H9 (cell line): ENCODE data around the gene TMEM164. TPM values are rescaled to one million over a fixed set of nuclear protein-coding genes. Genes with fewer than 3 reads are reported as not detected.

Experiments
- DNase-seq: peaks from one replicate; pipeline ENCODE4 v3.0.0-alpha.2; 2017
- H2AFZ ChIP-seq: one replicate; pipeline ENCODE4 v1.6.1; 2013; ENCODE audit warnings: mild to moderate bottlenecking, low read length, control low read depth, moderate library complexity
- H2AK5ac ChIP-seq: 2 replicates; pipeline ENCODE4 v1.6.1; 2013; ENCODE audit warnings: low read length, control low read depth, mixed read lengths; ENCODE audit not compliant: insufficient read length
- H2BK120ac ChIP-seq: one replicate; pipeline ENCODE4 v1.6.1; 2013; ENCODE audit warnings: low read depth, mild to moderate bottlenecking, low read length, control low read depth, inconsistent platforms; ENCODE audit not compliant: poor library complexity, severe bottlenecking
- H2BK12ac ChIP-seq: 2 replicates; pipeline ENCODE4 v1.6.1; 2013; ENCODE audit warnings: low read length, control low read depth, mixed read lengths, low read depth; ENCODE audit not compliant: insufficient read length
- H2BK15ac ChIP-seq: 2 replicates; pipeline ENCODE4 v1.6.1; 2013; ENCODE audit warnings: low read depth, low read length, control low read depth
- H2BK20ac ChIP-seq: one replicate; pipeline ENCODE4 v1.6.1; 2013; ENCODE audit warnings: low read depth, mild to moderate bottlenecking, low read length, control low read depth, inconsistent platforms; ENCODE audit not compliant: poor library complexity, severe bottlenecking
- H2BK5ac ChIP-seq: 2 replicates; pipeline ENCODE4 v1.6.1; 2013; ENCODE audit warnings: low read length, control low read depth, mixed read lengths; ENCODE audit not compliant: insufficient read length
- H3K14ac ChIP-seq: 2 replicates; pipeline ENCODE4 v1.6.1; 2013; ENCODE audit warnings: low read length, control low read depth; ENCODE audit not compliant: insufficient read depth
- H3K18ac ChIP-seq: 2 replicates; pipeline ENCODE4 v1.6.1; 2013; ENCODE audit warnings: low read depth, mild to moderate bottlenecking, mixed read lengths, low read length, control low read depth; ENCODE audit not compliant: insufficient read length
- H3K23ac ChIP-seq: 2 replicates; pipeline ENCODE4 v1.6.1; 2013; ENCODE audit warnings: low read length, control low read depth, mixed read lengths, low read depth; ENCODE audit not compliant: insufficient read length
- H3K23me2 ChIP-seq: 2 replicates; pipeline ENCODE4 v1.6.1; 2013; ENCODE audit warnings: low read depth, mild to moderate bottlenecking, mixed read lengths, low read length, control low read depth; ENCODE audit not compliant: insufficient read length, poor library complexity, severe bottlenecking
- H3K27ac ChIP-seq: 2 replicates; pipeline ENCODE4 v1.5.1; 2013; ENCODE audit warnings: low read length, control low read depth, mixed read lengths, low read depth; ENCODE audit not compliant: insufficient read length
- H3K27me3 ChIP-seq: 2 replicates; pipeline ENCODE4 v1.6.1; 2013; ENCODE audit warnings: low read length, control low read depth, inconsistent platforms; ENCODE audit not compliant: insufficient read depth
- H3K4ac ChIP-seq: 2 replicates; pipeline ENCODE4 v1.6.1; 2013; ENCODE audit warnings: low read depth, mild to moderate bottlenecking, control low read depth, inconsistent platforms, low read length, moderate library complexity
- H3K4me1 ChIP-seq: 2 replicates; pipeline ENCODE4 v1.6.1; 2013; ENCODE audit warnings: low read length, control low read depth, inconsistent platforms; ENCODE audit not compliant: insufficient read depth
- H3K4me2 ChIP-seq: 2 replicates; pipeline ENCODE4 v1.6.1; 2013; ENCODE audit warnings: low read length, control low read depth, mixed read lengths; ENCODE audit not compliant: insufficient read length, insufficient read depth
- H3K56ac ChIP-seq: 2 replicates; pipeline ENCODE4 v1.6.1; 2013; ENCODE audit warnings: low read depth, mild to moderate bottlenecking, mixed read lengths, low read length, control low read depth; ENCODE audit not compliant: insufficient read length
- H3K79me1 ChIP-seq: 2 replicates; pipeline ENCODE4 v1.6.1; 2013; ENCODE audit warnings: low read depth, mild to moderate bottlenecking, moderate library complexity, low read length, control low read depth, inconsistent platforms; ENCODE audit not compliant: insufficient read depth, poor library complexity, severe bottlenecking
- H3K79me2 ChIP-seq: 2 replicates; pipeline ENCODE4 v1.6.1; 2013; ENCODE audit warnings: low read length, control low read depth, inconsistent platforms; ENCODE audit not compliant: insufficient read depth
- H3K9ac ChIP-seq: 2 replicates; pipeline ENCODE4 v1.6.1; 2013; ENCODE audit warnings: low read length, control low read depth, mixed read lengths; ENCODE audit not compliant: insufficient read length; ENCODE audit errors: extremely low read depth
- H3K9me3 ChIP-seq: one replicate; pipeline ENCODE4 v1.6.1; 2013; ENCODE audit warnings: low read depth, low read length, inconsistent platforms; ENCODE audit not compliant: control insufficient read depth
- H3T11ph ChIP-seq: one replicate; pipeline ENCODE4 v1.6.1; 2013; ENCODE audit warnings: mild to moderate bottlenecking, low read length, control low read depth, inconsistent platforms
- H4K20me1 ChIP-seq: one replicate; pipeline ENCODE4 v1.6.1; 2013; ENCODE audit not compliant: control insufficient read depth, insufficient read length, insufficient read depth
- H4K5ac ChIP-seq: 2 replicates; pipeline ENCODE4 v1.6.1; 2013; ENCODE audit warnings: low read depth, mild to moderate bottlenecking, mixed read lengths, low read length, control low read depth; ENCODE audit not compliant: insufficient read length
- H4K8ac ChIP-seq: replicated peaks from 2 replicates; pipeline ENCODE4 v1.6.1; 2013; ENCODE audit warnings: low read length, control low read depth, mixed read lengths, low read depth; ENCODE audit not compliant: insufficient read length
- H4K91ac ChIP-seq: 2 replicates; pipeline ENCODE4 v1.6.1; 2013; ENCODE audit warnings: low read depth, mild to moderate bottlenecking, moderate library complexity, mixed read lengths, low read length, control low read depth; ENCODE audit not compliant: insufficient read length
- H3K27ac Mint-ChIP-seq, 3 experiments: 2 replicates in 2 of 3; 3 replicates in 1 of 3; pipeline ENCODE4 v1.8.0; 2020 to 2021; ENCODE audit warnings: mixed read lengths in 3 of 3, mild to moderate bottlenecking in 1 of 3, moderate library complexity in 1 of 3
- H3K27me3 Mint-ChIP-seq: 2 replicates; pipeline ENCODE4 v1.8.0; 2021; ENCODE audit warnings: low read depth, mild to moderate bottlenecking, moderate library complexity, mixed read lengths
- H3K36me3 Mint-ChIP-seq, 3 experiments: 2 replicates in 2 of 3; 3 replicates in 1 of 3; pipeline ENCODE4 v1.8.0; 2020 to 2021; ENCODE audit warnings: low read depth in 3 of 3, mixed read lengths in 3 of 3; ENCODE audit not compliant: insufficient read depth in 1 of 3
- H3K4me1 Mint-ChIP-seq, 2 experiments: 2 replicates each; pipeline ENCODE4 v1.8.0; 2020; ENCODE audit warnings: mixed read lengths in 2 of 2
- H3K4me3 Mint-ChIP-seq, 2 experiments: 2 replicates in 1 of 2; 3 replicates in 1 of 2; pipeline ENCODE4 v1.8.0; 2020 to 2021; ENCODE audit warnings: mild to moderate bottlenecking in 2 of 2, mixed read lengths in 2 of 2, moderate library complexity in 1 of 2
- H3K9me3 Mint-ChIP-seq, 2 experiments: 2 replicates in 1 of 2; 3 replicates in 1 of 2; pipeline ENCODE4 v1.8.0; 2020; ENCODE audit warnings: mild to moderate bottlenecking in 2 of 2, mixed read lengths in 2 of 2, moderate library complexity in 1 of 2
- CTCF ChIP-seq: fragments of 200-600 bp; sonication (generic); conservative IDR thresholded peaks from 3 replicates; pipeline ENCODE4 v1.8.0; 2021; ENCODE audit warnings: antibody characterized with exemption, mild to moderate bottlenecking
- WGBS: extraction: QIAGEN DNeasy Blood & Tissue Kit; methylation state at CpG from one replicate; pipeline ENCODE4 v1.1.7; 2013; ENCODE audit warnings: missing lambda C conversion rate, low lambda C conversion rate, mixed read lengths; ENCODE audit not compliant: insufficient read length; ENCODE audit errors: extremely low coverage; 5-methylcytosine and 5-hydroxymethylcytosine counted together
- total RNA-seq: library from RNA; stranded (reverse); gene quantifications from 2 replicates; pipeline ENCODE4 v1.2.1, GENCODE V29; 2021

The TMEM164 gene
- total RNA-seq, 1 experiment from 2014 or later, result 30.4 TPM

- no peaks in the 10 kb centered on the region for H3K79me1 ChIP-seq
- H4K5ac ChIP-seq, result no peak overlapping the region
- Mint-ChIP-seq H3K27me3 (no peaks in the 10 kb centered on the region), H3K4me3 (no peak overlapping the region), H3K27ac (no peak overlapping the region), H3K4me1 (peaks cover 7 to 17% of the 10 kb centered on the region in 2 experiments), H3K36me3 (peaks cover 0 to 9% (median 4%) of the 10 kb centered on the region in 3 experiments; a peak in 4 of 7 replicates), H3K9me3 (no peaks in the 10 kb centered on the region)
- H3T11ph ChIP-seq, result no peak overlapping the region
- H2BK15ac ChIP-seq, result no peak overlapping the region
- no peak overlapping the region for H3K4me2 ChIP-seq
- H3K9me3 ChIP-seq, result no peaks in the 10 kb centered on the region
- no peaks in the 10 kb centered on the region for H3K79me2 ChIP-seq
- no peak for DNase-seq
- no peaks in the 10 kb centered on the region; the same call in 1 of the 2 replicates for H3K4me1 ChIP-seq
- H4K8ac ChIP-seq, result no peak overlapping the region
- no peak overlapping the region for H3K18ac ChIP-seq
- no peak overlapping the region for H2BK120ac ChIP-seq
- WGBS, result no CpG with 5 or more reads among the region's 2 CpGs
- H4K91ac ChIP-seq, result no peak overlapping the region
- H2AFZ ChIP-seq, result no peak overlapping the region
- H2BK5ac ChIP-seq, result no peak overlapping the region
- H3K27ac ChIP-seq, result no peak overlapping the region
- no peaks in the 10 kb centered on the region for H3K23me2 ChIP-seq
- no peak overlapping the region for H3K23ac ChIP-seq
- H3K27me3 ChIP-seq, result no peaks in the 10 kb centered on the region
- H2AK5ac ChIP-seq, result no peak overlapping the region
- H3K14ac ChIP-seq, result no peak overlapping the region
- H3K9ac ChIP-seq, result no peak overlapping the region
- H3K4ac ChIP-seq, result no peak overlapping the region
- TF ChIP-seq CTCF, result no peak
- H2BK12ac ChIP-seq, result no peak overlapping the region
- H2BK20ac ChIP-seq, result no peak overlapping the region
- peaks cover 3% of the 10 kb centered on the region for H4K20me1 ChIP-seq
- H3K56ac ChIP-seq, result no peak overlapping the region
Observed at GRCh38 chrX:110034036-110034435, 31.1 kb downstream of the TMEM164 start.
